C4-2B (cell line): ENCODE results near the gene RMDN3.

ENCODE experiments used
- H3K27ac ChIP-seq: fragments of 450-650 bp; 2 replicates; pipeline ENCODE4 v1.5.1; 2017
- CTCF ChIP-seq: fragments of 450-650 bp; conservative IDR thresholded peaks from 2 replicates; pipeline ENCODE4 v1.5.1; 2017; ENCODE audit warnings: mild to moderate bottlenecking
- ZFX ChIP-seq: fragments of 450-650 bp; IDR thresholded peaks from 2 replicates; pipeline ENCODE4 v1.6.1; 2017

Gene RMDN3

GRCh38 chr15:40756938-40757337 is 1.9 kb upstream of the RMDN3 start:
- H3K27ac ChIP-seq = peak overlapping the region; percentile 19; the same call in 1 of the 2 replicates

GRCh38 chr15:40755812-40756208 is 756 bp upstream of the RMDN3 start:
- no peak for TF ChIP-seq CTCF
- TF ChIP-seq ZFX = no peak
- peak overlapping the region; percentile 84 for H3K27ac ChIP-seq

More at GRCh38 chr15:40756938-40757337, 1.9 kb upstream of the RMDN3 start:
- TF ChIP-seq CTCF (no peak), ZFX (no peak)

GRCh38 chr15:40754574-40754882 is 526 bp downstream of the RMDN3 start:
- TF ChIP-seq CTCF (no peak), ZFX (no peak)
- peak overlapping the region; percentile 84 for H3K27ac ChIP-seq

- TF ChIP-seq CTCF (no peak), ZFX (no peak)
- no peak overlapping the region for H3K27ac ChIP-seq
These were observed 3.3 kb downstream of the RMDN3 start for GRCh38 chr15:40751745-40752144.

GRCh38 chr15:40750885-40751284 is 4.2 kb downstream of the RMDN3 start:
- no peak overlapping the region for H3K27ac ChIP-seq
- TF ChIP-seq CTCF = no peak
- no peak for TF ChIP-seq ZFX

GRCh38 chr15:40749151-40749630 is 5.9 kb downstream of the RMDN3 start:
- H3K27ac ChIP-seq = no peak overlapping the region
- TF ChIP-seq ZFX = no peak
- TF ChIP-seq CTCF = no peak

GRCh38 chr15:40747685-40748631 is 7.1 kb downstream of the RMDN3 start:
- TF ChIP-seq CTCF (no peak), ZFX (no peak)
- no peak overlapping the region for H3K27ac ChIP-seq
